Lower leg skin (tissue), 4 donors: ENCODE data around the gene MGRN1. TPM values are rescaled to one million over a fixed set of nuclear protein-coding genes. Genes with fewer than 3 reads are reported as not detected.

Source experiments
- DNase-seq, 2 donors: peaks; one replicate each; pipeline ENCODE4 v3.0.0-alpha.2; 2019; ENCODE audit warnings: low spot score in 2 of 2
- H3K4me3 ChIP-seq: fragments of 200-600 bp; sonication (generic); 2 replicates; pipeline ENCODE4 v1.5.1; 2017; ENCODE audit warnings: mild to moderate bottlenecking, low read depth; ENCODE audit not compliant: poor library complexity, severe bottlenecking
- POLR2A ChIP-seq, 2 donors: fragments of 450-650 bp; IDR thresholded peaks; one replicate each; pipeline ENCODE4 v1.6.1; 2016 to 2017; ENCODE audit warnings: antibody characterized with exemption in 2 of 2, mild to moderate bottlenecking in 1 of 2, moderate library complexity in 1 of 2
- WGBS, 2 donors: methylation state at CpG; one replicate each; pipeline ENCODE4 v1.1.5; 2018; 5-methylcytosine and 5-hydroxymethylcytosine counted together
- intact Hi-C: fragments of 100-400 bp; cut with DNase I; formaldehyde crosslinking; loops from one replicate; pipeline ENCODE4 v1.15.0; 2023; ENCODE audit warnings: low total_unique reads
- total RNA-seq, 4 donors: library from RNA; depleted of rRNA; stranded (reverse); fragments of >200 nt; gene quantifications; one replicate each; pipeline ENCODE4 v1.1.0, GENCODE V29; 2016
- TF ChIP-seq, protein P1 (sequence below), 3 donors: fragments of 450-650 bp; IDR thresholded peaks; one replicate each; pipeline ENCODE4 v1.5.1; 2016; ENCODE audit warnings: antibody characterized with exemption in 3 of 3, mild to moderate bottlenecking in 3 of 3, moderate library complexity in 2 of 3

Gene MGRN1
- total RNA-seq, 4 donors from 2014 or later = 35.3 to 53.4 (median 40.1) TPM

DNA sequence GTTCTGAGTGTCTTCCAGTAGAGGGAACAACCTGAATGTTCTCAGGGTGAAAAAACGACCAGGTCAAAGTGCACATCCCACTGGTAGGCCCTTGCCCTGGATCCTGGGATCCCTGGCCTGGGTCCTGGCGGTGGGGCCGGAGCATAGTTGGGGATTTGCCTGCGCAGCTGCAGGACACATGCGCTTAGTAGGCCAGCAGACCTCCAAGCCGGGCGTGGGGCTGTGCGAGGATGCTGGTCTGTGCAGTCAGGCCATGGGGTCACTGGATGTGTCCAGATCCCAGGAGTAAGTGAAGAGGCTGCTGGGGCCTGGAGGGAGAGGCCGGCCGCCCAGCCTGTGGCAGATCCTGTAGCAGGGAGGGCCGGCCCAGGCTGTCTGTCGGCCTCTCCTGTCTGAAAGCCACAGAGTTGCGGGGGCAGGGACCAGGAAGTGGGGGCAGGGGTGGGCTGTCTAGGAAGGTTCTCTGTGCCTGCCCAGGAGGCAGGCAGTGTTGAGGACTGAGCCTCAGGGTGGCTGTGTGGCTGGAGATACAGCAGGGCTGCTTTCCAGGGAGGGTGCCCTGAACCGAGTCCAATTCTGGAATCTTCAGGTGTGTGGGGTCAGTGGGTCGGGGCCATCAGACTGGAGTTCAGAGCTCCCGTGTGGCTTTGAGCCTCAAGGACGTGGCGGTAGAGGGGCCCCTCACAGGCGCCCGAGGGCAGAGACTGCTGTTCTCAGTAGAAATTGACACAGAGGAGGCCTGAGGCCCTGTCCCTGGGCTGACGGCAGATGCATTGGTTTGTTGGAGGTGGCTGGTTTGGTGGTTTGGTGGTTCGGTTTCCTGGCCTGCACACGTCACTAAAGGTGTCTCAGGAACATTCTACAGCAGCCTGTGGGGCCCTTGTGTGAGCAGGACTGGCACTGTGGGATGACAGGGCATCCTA, 51.5 kb downstream of the MGRN1 start:
- H3K4me3 ChIP-seq = no peak overlapping the region
- DNase-seq = no peak
- intact Hi-C loops = no loop called here
- TF ChIP-seq, protein P1, sequence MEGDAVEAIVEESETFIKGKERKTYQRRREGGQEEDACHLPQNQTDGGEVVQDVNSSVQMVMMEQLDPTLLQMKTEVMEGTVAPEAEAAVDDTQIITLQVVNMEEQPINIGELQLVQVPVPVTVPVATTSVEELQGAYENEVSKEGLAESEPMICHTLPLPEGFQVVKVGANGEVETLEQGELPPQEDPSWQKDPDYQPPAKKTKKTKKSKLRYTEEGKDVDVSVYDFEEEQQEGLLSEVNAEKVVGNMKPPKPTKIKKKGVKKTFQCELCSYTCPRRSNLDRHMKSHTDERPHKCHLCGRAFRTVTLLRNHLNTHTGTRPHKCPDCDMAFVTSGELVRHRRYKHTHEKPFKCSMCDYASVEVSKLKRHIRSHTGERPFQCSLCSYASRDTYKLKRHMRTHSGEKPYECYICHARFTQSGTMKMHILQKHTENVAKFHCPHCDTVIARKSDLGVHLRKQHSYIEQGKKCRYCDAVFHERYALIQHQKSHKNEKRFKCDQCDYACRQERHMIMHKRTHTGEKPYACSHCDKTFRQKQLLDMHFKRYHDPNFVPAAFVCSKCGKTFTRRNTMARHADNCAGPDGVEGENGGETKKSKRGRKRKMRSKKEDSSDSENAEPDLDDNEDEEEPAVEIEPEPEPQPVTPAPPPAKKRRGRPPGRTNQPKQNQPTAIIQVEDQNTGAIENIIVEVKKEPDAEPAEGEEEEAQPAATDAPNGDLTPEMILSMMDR (IDR thresholded peaks at IDR 0.05) = no peak
- TF ChIP-seq POLR2A (IDR thresholded peaks at IDR 0.05) = no peak
- WGBS, 2 donors = 80 to 85% methylated on average over 23 of the region's 23 CpGs

DNA sequence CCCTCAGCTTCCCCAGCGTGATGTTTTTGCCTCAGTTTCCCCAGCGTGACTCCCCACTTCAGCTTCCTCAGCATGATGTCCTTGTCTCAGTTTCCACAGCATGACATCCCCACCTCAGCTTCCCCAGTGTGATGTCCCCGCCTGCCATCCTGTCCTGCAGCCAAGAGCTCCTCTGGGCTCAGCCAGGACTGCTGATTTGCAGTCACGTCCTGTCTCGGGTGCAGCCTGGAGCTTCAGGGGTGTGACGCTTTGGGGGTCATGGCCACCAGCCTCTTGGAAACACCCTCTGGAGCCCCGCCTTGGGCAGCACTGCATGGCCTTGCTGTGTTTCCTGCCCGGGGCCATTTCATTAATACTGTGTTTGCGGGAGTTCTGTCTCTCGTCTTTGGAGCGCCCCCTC, 52.2 kb downstream of the MGRN1 start:
- no peak overlapping the region for H3K4me3 ChIP-seq
- TF ChIP-seq, protein P1 (IDR thresholded peaks at IDR 0.05) = no peak
- TF ChIP-seq POLR2A (IDR thresholded peaks at IDR 0.05) = no peak
- WGBS, 2 donors = 64 to 78% methylated on average over 11 of the region's 11 CpGs
- DNase-seq = no peak
- intact Hi-C loops = no loop called here

DNA sequence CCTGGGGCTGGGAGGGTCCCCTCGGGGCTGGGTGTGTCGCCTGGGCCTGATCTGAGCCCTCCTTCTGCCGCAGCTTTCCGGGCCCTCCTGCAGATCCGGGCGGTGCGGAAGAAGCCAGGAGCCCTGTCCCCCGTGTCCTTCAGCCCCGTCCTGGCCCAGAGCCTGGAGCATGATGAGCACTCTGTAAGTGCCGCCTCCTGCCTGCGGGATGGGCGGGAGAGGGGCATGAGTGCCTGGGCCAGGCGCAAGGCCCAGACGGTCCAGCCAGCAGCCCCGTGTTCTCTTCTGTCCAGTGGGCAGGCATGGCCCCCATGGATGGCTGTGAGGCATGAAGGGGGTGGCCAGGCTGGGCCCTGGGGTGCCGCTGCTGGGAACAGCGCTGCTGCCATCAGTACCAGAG, 52.8 kb downstream of the MGRN1 start:
- intact Hi-C loops = no loop called here
- DNase-seq = no peak
- 77 to 88% methylated on average over 14 to 15 of the region's 17 CpGs for WGBS, 2 donors
- TF ChIP-seq POLR2A (IDR thresholded peaks at IDR 0.05) = no peak
- TF ChIP-seq, protein P1 (IDR thresholded peaks at IDR 0.05) = no peak
- no peak overlapping the region for H3K4me3 ChIP-seq

DNA sequence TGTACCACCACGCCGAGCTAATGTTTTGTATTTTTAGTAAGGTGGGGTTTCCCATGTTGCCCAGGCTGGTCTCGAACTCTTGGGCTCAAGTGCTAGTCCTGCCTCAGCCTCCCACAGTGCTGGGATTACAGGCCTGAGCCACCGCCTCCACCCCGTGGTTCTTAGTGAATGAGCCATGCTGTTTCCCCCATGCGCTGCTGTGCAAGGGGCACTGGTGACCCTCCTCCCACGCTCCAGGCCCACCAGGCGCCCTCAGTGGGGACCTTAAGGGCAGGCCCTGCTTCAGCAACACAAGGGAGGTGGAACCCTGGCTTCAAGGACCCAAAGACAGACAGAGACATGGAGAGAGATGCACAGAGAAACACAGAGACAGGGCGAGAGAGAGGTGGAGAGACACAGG, 53.4 kb downstream of the MGRN1 start:
- no peak for DNase-seq
- WGBS, 2 donors = 89 to 92% methylated on average over 9 of the region's 9 CpGs
- TF ChIP-seq, protein P1 (IDR thresholded peaks at IDR 0.05) = no peak
- no peak for TF ChIP-seq POLR2A (IDR thresholded peaks at IDR 0.05)
- H3K4me3 ChIP-seq = no peak overlapping the region
- intact Hi-C loops = no loop called here

DNA sequence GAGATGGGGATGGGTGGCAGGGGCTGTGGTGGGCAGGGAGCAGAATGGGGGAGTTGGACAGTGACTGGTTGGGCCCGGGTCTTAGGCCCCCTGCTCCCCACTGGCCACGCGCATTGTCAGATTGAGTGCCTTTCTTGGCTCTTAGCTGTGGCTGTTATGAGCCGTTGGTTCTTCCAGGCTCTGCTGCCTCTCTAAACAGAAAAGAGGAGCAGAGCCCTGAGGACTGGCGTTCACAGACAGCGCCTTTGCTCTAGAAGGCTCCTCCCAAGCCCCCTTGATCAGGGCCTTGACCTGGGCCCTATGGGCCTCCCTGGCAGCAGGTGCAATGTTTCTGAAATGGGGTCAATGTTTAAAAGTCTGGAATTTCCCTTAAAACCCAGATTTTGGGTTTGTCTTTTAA, 54.0 kb downstream of the MGRN1 start:
- no peak overlapping the region for H3K4me3 ChIP-seq
- intact Hi-C loops = no loop called here
- no peak for DNase-seq
- 71 to 74% methylated on average over 6 of the region's 6 CpGs for WGBS, 2 donors
- TF ChIP-seq POLR2A (IDR thresholded peaks at IDR 0.05) = no peak
- TF ChIP-seq, protein P1 (IDR thresholded peaks at IDR 0.05) = no peak
